ENCODE data around the gene SYNGR3. TPM values are rescaled to one million over a fixed set of nuclear protein-coding genes. Genes with fewer than 3 reads are reported as not detected.

SYNGR3 gene
- total RNA-seq, 1 donor from 2014 or later: 2.1 TPM

- Mint-ChIP-seq H3K27ac (ENCODE audit: unreplicated experiment) (no peak overlapping the region), H3K4me1 (peaks cover 18% of the 10 kb centered on the region), H3K9me3 (no peaks in the 10 kb centered on the region), H3K4me3 (peak overlapping the region; percentile 44), H3K36me3 (ENCODE audit: low read depth) (no peaks in the 10 kb centered on the region), H3K27me3 (ENCODE audit: low read depth) (peaks cover 16% of the 10 kb centered on the region)
- no peak for DNase-seq (ENCODE audit: low read depth, low spot score)
- TF ChIP-seq CTCF (conservative IDR thresholded peaks at IDR 0.05): no peak
Measured at GRCh38 chr16:1974157-1975070, 15.4 kb upstream of the SYNGR3 start.

- Mint-ChIP-seq H3K9me3 (no peaks in the 10 kb centered on the region), H3K36me3 (ENCODE audit: low read depth) (no peaks in the 10 kb centered on the region), H3K27ac (ENCODE audit: unreplicated experiment) (no peak overlapping the region), H3K4me3 (peak overlapping the region; percentile 38), H3K27me3 (ENCODE audit: low read depth) (peaks cover 28% of the 10 kb centered on the region), H3K4me1 (peaks cover 18% of the 10 kb centered on the region)
- no peak for DNase-seq (ENCODE audit: low read depth, low spot score)
- no peak for TF ChIP-seq CTCF (conservative IDR thresholded peaks at IDR 0.05)
Measured at GRCh38 chr16:1975432-1976215, 14.1 kb upstream of the SYNGR3 start.

GRCh38 chr16:1976216-1976520 lies 13.6 kb upstream of the SYNGR3 start:
- Mint-ChIP-seq H3K4me1 (peaks cover 14% of the 10 kb centered on the region), H3K9me3 (no peaks in the 10 kb centered on the region), H3K27ac (ENCODE audit: unreplicated experiment) (no peak overlapping the region), H3K36me3 (ENCODE audit: low read depth) (no peaks in the 10 kb centered on the region), H3K27me3 (ENCODE audit: low read depth) (peaks cover 33% of the 10 kb centered on the region), H3K4me3 (peak overlapping the region; percentile 38)
- TF ChIP-seq CTCF (conservative IDR thresholded peaks at IDR 0.05): no peak
- no peak for DNase-seq (ENCODE audit: low read depth, low spot score)

GRCh38 chr16:1976951-1977874 lies 12.6 kb upstream of the SYNGR3 start:
- Mint-ChIP-seq H3K9me3 (no peaks in the 10 kb centered on the region), H3K4me1 (peaks cover 15% of the 10 kb centered on the region), H3K36me3 (ENCODE audit: low read depth) (no peaks in the 10 kb centered on the region), H3K27ac (ENCODE audit: unreplicated experiment) (no peak overlapping the region), H3K4me3 (peak overlapping the region; percentile 27), H3K27me3 (ENCODE audit: low read depth) (peaks cover 39% of the 10 kb centered on the region)
- DNase-seq (ENCODE audit: low read depth, low spot score): no peak
- no peak for TF ChIP-seq CTCF (conservative IDR thresholded peaks at IDR 0.05)

GRCh38 chr16:1977875-1978268 lies 11.9 kb upstream of the SYNGR3 start:
- H3K27ac Mint-ChIP-seq (ENCODE audit: unreplicated experiment): no peak overlapping the region
- peaks cover 18% of the 10 kb centered on the region for H3K4me1 Mint-ChIP-seq

More at GRCh38 chr16:1977875-1978268, 11.9 kb upstream of the SYNGR3 start:
- Mint-ChIP-seq H3K9me3 (no peaks in the 10 kb centered on the region), H3K27me3 (ENCODE audit: low read depth) (peaks cover 45% of the 10 kb centered on the region), H3K4me3 (no peak overlapping the region), H3K36me3 (ENCODE audit: low read depth) (no peaks in the 10 kb centered on the region)
- TF ChIP-seq CTCF (conservative IDR thresholded peaks at IDR 0.05): no peak
- DNase-seq (ENCODE audit: low read depth, low spot score): no peak

Data from neural crest cell (in vitro differentiated cells).